Measurements from ENCODE around the gene ETV3. TPM values are rescaled to one million over a fixed set of nuclear protein-coding genes. Genes with fewer than 3 reads are reported as not detected.
"Not testable (repeated sequence)": the region's sequence is repeated elsewhere in the genome, so short reads cannot be mapped to it uniquely, and the experiment has no call there.

The ETV3 gene
- total and polyA plus RNA-seq, 7 donors: 5.5 to 22.7 (median 16.3) TPM

GRCh38 chr1:157099633-157100009 is 38.6 kb downstream of the ETV3 start, which contains the start of gene ETV3L:
TSS of gene ETV3L (minus strand) at chr1:157099808. CDS start at chr1:157099523, 285 bp downstream.
- intact Hi-C loops (cut with DNase I): no loop called here
- TF ChIP-seq, protein P1, sequence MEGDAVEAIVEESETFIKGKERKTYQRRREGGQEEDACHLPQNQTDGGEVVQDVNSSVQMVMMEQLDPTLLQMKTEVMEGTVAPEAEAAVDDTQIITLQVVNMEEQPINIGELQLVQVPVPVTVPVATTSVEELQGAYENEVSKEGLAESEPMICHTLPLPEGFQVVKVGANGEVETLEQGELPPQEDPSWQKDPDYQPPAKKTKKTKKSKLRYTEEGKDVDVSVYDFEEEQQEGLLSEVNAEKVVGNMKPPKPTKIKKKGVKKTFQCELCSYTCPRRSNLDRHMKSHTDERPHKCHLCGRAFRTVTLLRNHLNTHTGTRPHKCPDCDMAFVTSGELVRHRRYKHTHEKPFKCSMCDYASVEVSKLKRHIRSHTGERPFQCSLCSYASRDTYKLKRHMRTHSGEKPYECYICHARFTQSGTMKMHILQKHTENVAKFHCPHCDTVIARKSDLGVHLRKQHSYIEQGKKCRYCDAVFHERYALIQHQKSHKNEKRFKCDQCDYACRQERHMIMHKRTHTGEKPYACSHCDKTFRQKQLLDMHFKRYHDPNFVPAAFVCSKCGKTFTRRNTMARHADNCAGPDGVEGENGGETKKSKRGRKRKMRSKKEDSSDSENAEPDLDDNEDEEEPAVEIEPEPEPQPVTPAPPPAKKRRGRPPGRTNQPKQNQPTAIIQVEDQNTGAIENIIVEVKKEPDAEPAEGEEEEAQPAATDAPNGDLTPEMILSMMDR (IDR thresholded peaks at IDR 0.05): no peak
- 43 to 63% (median 58%) methylated on average over 3 of the region's 3 CpGs for WGBS, 3 donors
- no peak for DNase-seq
- Histone ChIP-seq H3K4me1 (no peaks in the 10 kb centered on the region), H3K27ac (no peak within 1 kb of the TSS), H3K9me3 (no peaks in the 10 kb centered on the region), H3K4me3 (no peak within 1 kb of the TSS), H3K36me3 (ENCODE audit: insufficient read depth in 1 of 2, low read depth in 1 of 2) (no peaks in the 10 kb centered on the region), H3K27me3 (ENCODE audit: insufficient read depth in 3 of 3, low read length in 2 of 3) (peaks cover 0 to 3% (median 0%) of the 10 kb centered on the region in 3 donors)
- no peak for ATAC-seq

GRCh38 chr1:157098987-157099632 is 39.1 kb downstream of the ETV3 start:
- DNase-seq; H3K27ac ChIP-seq; H3K27me3 ChIP-seq (ENCODE audit: insufficient read depth in 3 of 3, low read length in 2 of 3); H3K4me1 ChIP-seq; H3K9me3 ChIP-seq; H3K4me3 ChIP-seq; H3K36me3 ChIP-seq (ENCODE audit: insufficient read depth in 1 of 2, low read depth in 1 of 2); intact Hi-C loops (cut with DNase I); ATAC-seq: not testable (repeated sequence)
- WGBS, 3 donors: 79 to 83% (median 79%) methylated on average over 13 to 16 of the region's 17 CpGs

GRCh38 chr1:157098519-157098918 is 39.7 kb downstream of the ETV3 start:
- Histone ChIP-seq H3K27me3 (ENCODE audit: insufficient read depth in 3 of 3, low read length in 2 of 3) (no peaks in the 10 kb centered on the region), H3K4me3 (no peak overlapping the region), H3K9me3 (no peaks in the 10 kb centered on the region), H3K36me3 (ENCODE audit: insufficient read depth in 1 of 2, low read depth in 1 of 2) (no peaks in the 10 kb centered on the region), H3K4me1 (no peaks in the 10 kb centered on the region), H3K27ac (no peak overlapping the region)
- no peak for DNase-seq
- intact Hi-C loops (cut with DNase I): no loop called here
- no peak for ATAC-seq
- TF ChIP-seq, protein P1 (IDR thresholded peaks at IDR 0.05): no peak
- WGBS, 3 donors: 87 to 95% (median 93%) methylated on average over 9 of the region's 9 CpGs

- Histone ChIP-seq H3K27ac (no peak overlapping the region), H3K9me3 (no peaks in the 10 kb centered on the region), H3K36me3 (ENCODE audit: insufficient read depth in 1 of 2, low read depth in 1 of 2) (no peaks in the 10 kb centered on the region), H3K27me3 (ENCODE audit: insufficient read depth in 3 of 3, low read length in 2 of 3) (no peaks in the 10 kb centered on the region), H3K4me1 (no peaks in the 10 kb centered on the region), H3K4me3 (no peak overlapping the region)
- 76 to 79% (median 78%) methylated on average over 6 of the region's 6 CpGs for WGBS, 3 donors
- ATAC-seq (no peak), DNase-seq (no peak)
- intact Hi-C loops (cut with DNase I): no loop called here
- TF ChIP-seq, protein P1 (IDR thresholded peaks at IDR 0.05): no peak
Measured at GRCh38 chr1:157097692-157098091, 40.5 kb downstream of the ETV3 start.

DNA sequence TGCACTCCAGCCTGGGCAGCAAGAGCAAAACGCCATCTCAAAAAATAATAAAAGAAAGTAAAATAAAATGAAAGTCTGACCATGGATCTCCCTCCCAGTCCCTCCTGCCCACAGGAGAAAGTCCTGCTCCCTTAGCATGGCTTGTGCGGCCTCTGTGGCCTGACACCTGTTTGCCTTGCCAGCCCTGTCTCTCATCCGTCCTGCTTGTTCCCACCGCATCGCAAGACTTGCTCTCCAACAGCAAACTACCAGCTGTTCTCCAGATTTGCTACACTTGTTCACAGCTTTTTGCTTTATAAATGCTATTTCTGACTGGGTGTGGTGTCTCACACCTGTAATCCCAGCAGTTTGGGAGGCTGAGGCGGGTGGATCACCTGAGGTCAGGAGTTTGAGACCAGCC is 41.3 kb downstream of the ETV3 start:
- Histone ChIP-seq H3K4me1 (no peaks in the 10 kb centered on the region), H3K4me3 (no peak overlapping the region), H3K27me3 (ENCODE audit: insufficient read depth in 3 of 3, low read length in 2 of 3) (no peaks in the 10 kb centered on the region), H3K36me3 (ENCODE audit: insufficient read depth in 1 of 2, low read depth in 1 of 2) (no peaks in the 10 kb centered on the region), H3K9me3 (no peaks in the 10 kb centered on the region), H3K27ac (no peak overlapping the region)
- TF ChIP-seq, protein P1 (IDR thresholded peaks at IDR 0.05): no peak
- WGBS, 3 donors: 54 to 73% (median 61%) methylated on average over 5 to 6 of the region's 6 CpGs
- intact Hi-C loops (cut with DNase I): no loop called here
- no peak for DNase-seq
- ATAC-seq: no peak
